Mesenteric fat pad (tissue), 1 donor: Measurements from ENCODE around the gene CLMP. TPM values are rescaled to one million over a fixed set of nuclear protein-coding genes. Genes with fewer than 3 reads are reported as not detected.
A peak's percentile ranks its signal among the peaks of the same experiment; 100 is the strongest.

Experiments used
- DNase-seq: peaks from one replicate; pipeline ENCODE4 v3.0.0-alpha.2; 2020; ENCODE audit warnings: low spot score
- total RNA-seq: library from RNA; stranded (reverse); fragmentation: NEBNext Ultra II Directional; extraction: Animal tissue kit (Norgen Biotek cat#: 25700); gene quantifications from one replicate; pipeline ENCODE4 v1.2.1, GENCODE V29; 2021
- donor health status: DM: yes; HTN: yes; CAD: no.

Gene CLMP
- total RNA-seq, 1 donor from 2014 or later, result 199 TPM

DNA sequence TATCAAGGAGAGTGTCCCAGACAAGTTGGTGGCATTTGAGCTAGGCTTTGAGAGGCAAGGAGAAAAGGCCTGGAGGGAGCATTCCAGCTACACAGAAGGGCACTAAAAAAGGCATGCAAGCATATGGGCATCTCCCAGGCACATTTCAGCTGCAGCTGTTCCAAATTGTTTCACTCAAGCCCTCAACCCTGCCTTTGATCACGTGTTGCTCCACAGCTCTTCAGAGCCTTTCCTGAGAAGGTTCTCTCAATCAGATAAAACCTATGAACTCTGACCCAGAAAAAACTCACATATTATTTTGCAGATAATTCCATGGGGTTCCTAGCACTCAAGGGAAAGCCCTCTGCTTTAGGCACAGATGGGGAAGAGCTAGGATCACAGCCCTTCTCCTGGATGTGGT, 108.7 kb downstream of the CLMP start:
- no peak for DNase-seq

DNA sequence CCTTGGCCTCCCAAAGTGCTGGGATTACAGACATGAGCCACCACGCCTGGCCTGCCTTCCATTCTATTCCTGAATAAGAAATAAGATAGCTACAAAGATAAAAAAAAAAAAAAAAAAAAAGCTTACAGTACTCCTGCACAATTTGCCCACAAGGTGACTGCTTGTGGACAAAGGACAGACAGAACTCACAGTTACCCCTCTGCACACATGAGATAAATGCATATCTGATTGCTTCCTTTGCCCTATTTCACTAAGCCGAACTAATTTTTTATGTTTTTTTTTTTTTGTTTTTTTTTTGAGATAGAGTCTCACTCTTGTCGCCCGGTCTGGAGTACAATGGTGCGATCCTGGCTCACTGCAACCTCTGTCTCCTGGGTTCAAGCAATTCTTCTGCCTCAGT, 109.6 kb downstream of the CLMP start:
- DNase-seq, result peak; percentile 39

DNA sequence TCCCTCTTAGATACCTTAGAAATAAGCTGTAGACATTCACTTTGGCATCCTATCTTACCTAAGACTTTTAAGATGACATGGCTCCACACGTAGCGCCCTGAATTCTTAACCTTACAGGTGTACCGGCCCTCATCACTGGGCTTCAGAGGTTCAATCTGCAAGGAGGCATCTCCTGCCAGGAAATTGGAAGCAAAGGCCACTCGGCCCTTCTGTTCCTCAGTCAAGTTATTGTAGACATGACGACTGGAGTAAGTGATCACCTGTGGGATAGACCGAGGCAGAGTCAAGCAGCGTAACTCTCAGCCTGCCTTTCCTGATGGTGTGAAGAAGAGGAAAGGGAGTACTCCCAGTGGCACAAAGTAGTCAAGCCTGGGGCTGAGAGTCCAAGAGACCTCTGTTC, 110.6 kb downstream of the CLMP start:
- peak; percentile 51 for DNase-seq

DNA sequence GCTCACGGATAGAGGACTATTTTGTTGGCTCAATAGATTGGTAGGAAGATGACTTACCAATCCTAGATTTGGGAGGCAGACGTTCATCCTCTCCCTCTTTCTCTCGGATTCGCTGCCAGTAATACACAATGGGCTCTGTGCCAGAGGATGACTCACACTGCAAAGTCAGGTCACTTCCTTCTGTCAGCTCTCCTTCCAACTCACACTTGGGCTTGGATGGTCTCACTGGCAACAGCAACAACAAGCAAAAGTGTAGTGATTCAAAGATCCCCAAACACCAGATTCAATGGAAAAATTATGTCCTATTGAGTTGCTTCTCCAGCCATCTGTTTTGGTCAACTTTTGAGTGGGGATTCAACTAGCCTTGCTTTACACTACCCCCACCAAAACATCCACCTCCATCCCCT, 111.4 kb downstream of the CLMP start:
- DNase-seq, result peak; percentile 89

DNA sequence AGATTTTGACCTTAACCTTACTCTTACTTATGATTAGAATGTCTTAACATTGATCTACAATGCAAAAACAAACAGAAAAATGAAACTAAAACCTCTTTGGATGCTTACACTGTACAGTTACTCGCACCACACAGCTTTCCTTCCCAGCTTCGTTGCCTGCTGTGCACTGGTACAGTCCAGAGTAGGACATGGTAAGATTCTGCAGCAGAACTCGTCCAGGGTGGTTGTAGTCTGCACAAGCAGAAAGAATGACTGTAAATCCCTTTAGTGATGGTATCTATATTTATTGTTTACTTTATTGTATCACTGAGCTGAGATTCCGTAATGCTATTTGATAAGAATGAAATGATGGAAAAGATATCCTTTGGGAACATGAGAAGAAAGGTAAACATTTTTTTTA, 112.1 kb downstream of the CLMP start:
- DNase-seq, result peak; percentile 43

DNA sequence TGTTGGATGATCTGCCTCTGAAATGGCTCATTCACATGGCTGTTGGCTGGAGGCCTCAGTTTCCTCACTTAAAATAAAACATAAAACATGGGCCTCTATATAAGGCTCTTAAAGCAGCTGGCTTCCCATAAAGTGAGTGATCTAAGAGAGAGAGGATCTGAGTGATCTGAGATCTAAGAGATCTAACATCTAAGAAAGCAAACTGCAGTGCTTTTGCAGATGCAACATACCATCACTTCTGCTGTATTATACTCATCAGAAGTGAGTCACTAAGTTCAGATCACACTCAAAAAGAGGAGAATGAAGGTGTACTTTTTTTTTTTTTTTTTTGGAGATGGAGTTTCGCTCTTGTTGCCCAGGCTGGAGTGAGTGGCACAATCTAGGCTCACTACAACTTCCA, 115.0 kb downstream of the CLMP start:
- DNase-seq, result no peak

DNA sequence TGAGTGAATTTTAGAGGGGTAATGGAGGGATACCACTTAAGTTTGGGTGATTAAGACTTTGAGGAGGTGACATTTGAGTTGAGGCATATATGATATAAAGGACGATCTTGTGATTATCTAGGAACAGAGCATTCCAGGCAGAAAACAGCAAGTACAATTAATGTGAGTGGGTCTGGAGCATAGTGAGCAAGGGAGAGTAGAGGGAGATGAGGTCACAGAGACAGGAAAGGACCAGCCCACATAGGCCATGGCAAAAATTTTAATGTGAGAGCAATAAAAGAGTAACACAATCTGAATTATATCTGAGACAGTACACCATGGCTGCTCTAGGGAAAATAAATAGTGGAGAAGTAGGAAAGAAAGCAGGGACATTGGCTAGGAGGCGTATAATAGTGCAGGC, 118.6 kb downstream of the CLMP start:
- no peak for DNase-seq

DNA sequence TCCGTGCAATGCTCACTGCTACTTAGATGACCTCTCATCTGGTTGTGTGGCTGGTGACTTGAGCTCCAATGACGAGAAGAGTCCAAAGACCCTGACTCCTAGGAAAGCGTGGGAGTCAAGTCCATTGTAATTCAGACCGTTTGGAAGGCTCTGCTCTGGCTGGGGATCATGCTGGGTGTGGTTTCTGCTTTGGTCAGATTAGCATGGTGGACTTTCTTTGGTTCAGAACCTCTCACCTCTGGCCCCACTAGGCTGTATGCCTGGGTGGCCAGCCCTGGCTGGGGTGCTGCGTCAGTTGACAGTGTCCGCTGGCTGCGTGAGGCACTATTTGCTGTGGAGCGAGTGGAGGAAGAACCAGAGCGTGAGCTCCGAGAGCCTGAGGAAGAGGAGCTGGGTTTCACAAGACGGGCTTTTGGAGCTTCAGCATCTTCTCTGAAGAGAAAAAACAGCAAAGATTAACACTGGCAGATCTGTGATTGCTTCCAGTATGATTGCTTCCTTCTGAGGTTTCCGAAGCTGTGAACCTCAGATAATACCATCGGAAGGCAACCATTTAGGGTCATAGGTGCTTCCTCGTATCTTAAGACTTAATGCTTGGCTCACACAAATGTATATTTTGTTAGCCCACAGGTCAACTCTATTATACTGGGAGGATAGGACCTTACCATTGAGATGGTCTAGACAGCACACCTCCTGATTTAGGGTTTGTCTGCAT, 121.5 kb downstream of the CLMP start:
- DNase-seq, result peak; percentile 76

DNA sequence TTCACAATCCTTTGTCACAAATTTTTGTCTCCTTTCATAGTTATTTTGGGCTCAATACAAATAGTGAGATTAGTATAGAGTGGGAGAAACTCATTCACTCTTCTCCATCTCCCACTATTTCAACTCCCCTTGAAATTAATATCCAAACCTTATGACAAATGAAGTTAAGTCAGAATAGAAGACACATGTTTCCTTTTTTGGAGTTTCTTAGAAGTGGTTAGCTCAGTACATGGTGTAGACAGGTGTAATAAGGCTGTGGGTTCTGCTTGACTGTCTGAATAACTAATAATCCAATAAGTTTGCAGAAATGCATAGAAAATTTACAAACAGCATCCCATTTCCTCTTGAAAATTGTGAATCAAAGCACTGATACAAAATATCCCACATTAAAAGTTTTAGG, 122.3 kb downstream of the CLMP start:
- DNase-seq, result no peak

DNA sequence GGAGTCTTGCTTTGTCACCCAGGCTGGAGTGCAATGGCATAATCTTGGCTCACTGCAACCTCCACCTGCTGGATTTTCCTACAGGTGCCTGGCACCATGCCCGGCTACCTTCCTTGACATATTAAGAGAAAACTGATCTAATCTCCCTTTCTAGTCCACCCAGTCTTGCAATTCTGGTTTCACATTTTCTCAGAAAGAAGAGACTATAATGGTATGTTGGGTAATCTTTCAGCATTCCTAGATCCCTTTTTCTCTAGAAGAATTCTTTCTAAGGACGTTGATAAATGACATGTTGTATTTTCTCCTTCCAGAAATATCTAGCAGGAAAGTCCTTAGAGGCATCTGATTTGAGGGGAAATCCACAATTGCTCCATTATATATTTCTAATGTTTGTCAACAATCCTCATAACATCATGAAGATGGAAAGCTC, 122.7 kb downstream of the CLMP start:
- no peak for DNase-seq

DNA sequence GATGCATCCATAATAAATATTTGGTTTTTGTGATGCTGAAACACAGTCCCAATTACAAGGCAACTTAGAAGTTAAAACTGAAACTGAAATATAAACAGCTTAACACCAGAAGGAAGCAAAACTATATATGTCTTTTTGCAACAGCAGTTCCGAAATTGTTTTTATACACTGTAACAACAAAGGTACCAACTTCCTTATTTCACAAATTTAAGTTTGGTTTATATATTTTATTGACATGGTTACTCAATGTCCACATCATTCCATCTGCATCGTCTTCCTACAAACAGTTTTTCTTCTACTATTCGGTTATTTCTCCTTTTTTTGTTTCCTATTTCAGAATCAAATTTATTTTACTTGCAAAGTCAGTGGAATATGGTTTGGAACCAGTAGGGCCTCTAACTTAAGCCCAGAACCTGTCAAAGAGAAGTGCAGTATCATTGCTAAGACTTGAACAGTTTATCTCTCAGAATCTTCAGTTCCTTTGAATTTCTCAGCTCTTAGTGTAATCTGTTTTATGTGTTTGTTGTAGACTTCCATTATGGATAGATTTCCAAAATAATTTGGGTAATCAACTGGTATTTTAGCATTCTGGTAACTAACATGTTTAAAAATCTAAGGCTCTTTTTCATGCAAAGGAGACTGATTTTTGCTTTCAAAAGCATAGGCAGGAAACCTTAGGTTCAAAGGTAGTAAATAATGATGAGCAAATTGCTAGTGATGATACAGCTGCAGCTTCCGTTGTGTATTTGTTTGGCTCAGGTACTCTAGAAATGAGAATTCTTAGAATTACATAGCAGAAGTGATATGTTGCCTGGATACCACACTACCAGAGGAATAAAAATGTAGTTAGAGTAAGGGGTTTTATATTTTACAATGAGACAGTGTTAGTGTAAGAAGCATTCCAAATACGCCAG, 124.9 kb downstream of the CLMP start:
- no peak for DNase-seq

DNA sequence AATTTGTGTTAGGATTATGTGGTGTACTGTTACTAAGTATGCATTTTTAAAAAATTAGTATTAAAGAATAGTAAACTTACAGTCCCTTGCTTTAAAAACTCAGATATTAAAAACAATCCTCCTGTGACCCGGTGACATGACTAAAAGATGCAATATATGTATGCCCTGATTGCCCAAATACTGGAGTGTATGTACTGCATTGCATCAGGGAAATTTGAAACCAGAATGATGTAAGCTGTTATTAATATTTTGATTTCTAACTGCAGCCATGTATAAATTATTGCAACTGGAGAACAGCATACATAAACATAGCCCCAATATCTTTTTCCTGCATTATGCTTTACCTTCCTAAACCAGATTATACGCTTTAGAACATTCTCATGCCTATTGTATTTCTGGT, 129.4 kb downstream of the CLMP start:
- DNase-seq, result no peak

DNA sequence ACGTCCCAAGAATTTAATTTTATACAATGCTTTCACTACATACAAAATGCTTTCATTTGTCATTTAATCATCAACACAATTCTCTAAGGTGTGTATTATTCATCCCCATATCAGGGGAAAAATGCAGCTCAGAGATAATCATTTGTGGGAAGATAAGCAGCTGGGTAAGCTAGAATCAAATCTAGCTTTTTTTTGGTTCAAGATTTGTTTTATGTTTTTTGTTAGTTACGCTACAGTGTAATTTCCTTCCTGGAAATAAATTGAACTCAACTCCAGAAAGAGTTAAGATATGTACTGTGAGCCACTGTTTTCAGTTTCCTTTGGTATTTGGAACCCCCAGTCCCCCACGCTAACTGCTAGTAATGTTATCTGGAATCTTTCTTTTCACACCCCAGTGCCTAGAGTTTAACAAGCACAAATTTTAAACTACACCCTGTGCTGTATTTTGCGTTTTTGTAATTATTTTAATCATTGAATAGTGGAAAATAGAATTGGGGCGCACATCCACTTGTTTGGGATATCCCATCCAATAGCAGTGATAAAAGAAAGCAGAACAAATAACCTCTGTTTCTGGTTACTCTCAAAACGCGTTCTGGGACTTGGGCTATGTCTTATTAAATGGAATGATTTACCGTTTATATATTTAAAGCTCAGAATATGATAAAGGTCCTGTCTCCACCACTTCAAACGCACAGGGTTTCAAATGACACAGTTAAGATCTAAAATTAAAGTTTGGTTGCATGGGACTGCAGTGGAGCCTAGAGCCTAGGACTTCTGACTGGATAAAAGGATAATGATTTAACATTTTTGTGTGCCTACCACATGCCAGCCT, 131.0 kb downstream of the CLMP start:
- no peak for DNase-seq

DNA sequence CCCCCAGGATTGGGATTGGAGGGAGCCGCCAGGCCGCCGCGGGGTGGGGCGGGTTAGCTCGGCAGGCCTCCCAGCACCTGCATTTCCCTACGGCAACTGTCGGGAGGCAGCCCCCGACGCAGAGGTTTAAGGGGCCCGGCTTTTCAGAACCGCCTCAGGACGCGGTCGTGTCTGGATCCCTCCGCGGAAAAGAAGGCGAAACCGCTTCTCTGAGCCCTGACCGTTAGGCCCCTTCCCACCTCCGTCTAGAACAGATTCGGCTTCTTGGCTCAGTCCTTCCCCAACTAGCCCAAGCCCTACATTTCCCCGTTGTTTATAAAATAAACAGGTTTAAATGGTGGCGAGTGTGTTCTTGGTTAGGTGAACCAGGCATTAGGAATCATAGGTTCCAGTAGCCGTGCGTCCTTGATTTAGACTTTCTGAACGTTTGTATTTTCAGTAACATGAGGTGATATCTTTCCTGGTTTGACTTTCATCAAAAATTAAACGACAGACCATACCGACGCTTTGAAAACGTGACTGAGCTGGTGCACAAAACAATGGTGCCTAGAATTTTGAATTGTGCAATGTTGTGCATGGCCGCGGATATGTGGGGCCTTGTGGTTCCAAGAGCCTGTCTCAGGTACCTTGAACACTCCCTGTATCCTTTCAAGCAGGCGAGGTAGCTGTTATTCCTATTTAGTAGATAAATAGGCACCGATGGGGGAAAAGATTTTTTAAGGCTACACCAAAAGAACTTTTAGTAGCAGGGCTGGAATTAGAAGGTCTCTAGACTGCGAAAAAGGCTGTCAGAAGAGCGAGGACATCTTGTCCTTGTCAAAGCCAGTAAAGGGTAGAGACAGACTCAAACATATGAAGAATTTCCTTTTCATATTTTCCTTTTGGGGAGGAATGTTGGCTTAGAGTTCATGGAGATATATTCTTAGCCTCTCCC, 131.9 kb downstream of the CLMP start:
- no peak for DNase-seq

DNA sequence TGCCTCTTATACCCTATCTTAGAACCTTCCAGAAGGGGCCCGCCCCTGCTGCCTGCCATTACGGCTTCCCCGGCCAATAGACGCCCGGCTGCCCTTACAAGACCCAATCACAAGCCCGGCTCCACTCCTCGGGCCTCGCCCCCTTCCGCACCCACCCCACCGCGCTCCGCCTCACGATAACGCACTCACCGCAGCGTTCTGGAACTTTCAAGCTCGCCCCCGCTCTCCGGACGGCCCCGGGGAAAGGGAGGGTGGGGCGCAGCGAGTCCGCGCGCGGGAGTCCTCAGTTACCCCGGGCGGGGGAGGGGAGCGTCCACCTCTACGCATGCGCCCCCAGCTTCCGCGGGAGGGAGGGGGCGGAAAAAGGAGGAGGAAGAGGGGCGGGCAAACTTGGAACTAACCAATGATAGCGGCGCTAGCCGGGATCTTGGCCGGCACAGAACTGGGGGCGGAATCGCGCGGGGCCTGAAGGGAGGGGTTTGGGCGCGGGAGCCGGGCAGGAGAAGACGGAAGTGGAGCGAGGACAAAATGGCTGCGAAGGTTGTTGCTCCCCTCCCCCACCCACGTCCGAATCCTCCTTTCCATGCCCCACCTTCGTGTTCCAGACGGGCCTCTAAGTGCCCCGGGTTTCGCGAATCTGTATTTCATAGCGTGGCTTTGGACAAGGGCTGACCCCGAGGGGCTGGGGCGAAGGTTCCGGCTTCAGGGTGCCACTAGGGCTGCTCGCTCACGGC, 132.7 kb downstream of the CLMP start:
- peak; percentile 100 for DNase-seq

DNA sequence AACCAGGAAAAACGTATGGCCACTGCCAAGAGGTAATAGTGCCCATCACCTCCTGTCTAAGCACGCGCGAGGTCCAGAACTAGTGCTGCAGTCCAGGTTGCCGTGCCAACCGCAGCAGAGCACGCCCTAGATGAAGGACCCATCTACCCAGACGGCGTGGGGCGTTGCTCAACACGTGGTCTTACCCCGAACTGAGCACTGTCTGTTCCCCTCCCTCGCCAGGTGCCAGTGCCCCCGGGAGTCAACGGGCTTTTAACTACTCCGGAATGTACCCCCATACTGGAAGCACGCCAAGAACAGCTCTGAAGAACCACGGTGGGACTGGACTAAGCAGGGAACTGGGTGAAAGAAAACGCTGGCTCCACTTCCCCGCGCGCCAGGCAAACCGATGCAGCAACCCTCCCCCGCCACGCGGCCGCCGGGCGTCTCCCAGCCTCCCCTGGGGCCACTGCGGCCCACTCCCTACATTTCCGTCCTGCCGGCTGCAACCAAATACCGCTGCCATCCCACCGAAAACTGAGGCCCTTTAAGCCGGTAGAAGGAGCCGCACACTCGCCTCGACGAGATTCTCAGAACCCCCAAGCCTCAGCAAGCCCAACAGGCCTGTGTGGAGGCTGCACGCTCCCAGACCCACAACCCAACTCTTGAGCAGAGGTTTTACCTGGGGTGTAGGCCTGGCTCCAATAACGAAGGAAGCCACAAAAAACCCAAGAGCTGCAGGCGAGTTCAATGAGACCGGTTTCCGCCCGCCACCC, 133.5 kb downstream of the CLMP start, which contains the start of gene HSPA8:
TSS of gene HSPA8 (minus strand) at position 734 of the 755 bp plus-strand sequence. CDS start 812 bp downstream, outside the sequence.
- no peak for DNase-seq

DNA sequence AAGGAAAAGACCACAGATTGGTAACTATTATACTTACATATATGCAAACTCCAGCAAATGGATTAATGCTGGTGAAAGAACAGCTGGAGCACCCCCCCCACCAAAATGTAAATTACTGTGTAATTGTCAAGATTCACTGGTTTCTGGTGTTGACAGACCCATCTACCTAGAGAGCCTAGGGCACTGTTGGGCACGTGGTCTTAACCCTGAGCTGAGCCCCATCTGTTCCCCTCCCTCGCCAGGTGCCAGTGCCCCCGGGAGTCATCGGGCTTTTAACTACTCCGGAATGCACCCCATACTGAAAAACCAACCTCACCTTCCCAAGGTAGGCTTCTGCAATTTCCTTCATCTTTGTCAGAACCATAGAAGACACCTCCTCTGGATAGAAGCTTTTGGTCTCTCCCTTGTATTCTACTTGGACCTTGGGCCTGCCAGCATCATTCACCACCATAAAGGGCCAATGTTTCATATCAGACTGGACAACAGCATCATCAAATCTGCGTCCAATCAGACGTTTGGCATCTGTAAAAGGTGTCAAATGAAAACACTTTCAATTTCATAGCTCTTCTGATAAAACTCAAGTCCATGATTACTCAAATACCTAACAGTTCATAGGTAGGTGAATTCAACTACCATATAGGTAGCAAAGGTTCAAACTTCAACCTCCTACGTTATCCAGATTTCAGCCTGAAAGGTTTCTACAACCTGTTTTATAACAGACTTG, 134.6 kb downstream of the CLMP start:
- DNase-seq, result no peak
